Glomerular endothelial cell (primary cell): ENCODE data around the gene DNAJC18. TPM values are rescaled to one million over a fixed set of nuclear protein-coding genes. Genes with fewer than 3 reads are reported as not detected.

Source experiments
- DNase-seq: peaks from one replicate; pipeline ENCODE4 v3.0.0-alpha.2; 2011; ENCODE audit warnings: low read depth, low spot score; ENCODE audit errors: extremely low read depth
- total RNA-seq: library from RNA; depleted of rRNA; stranded (reverse); fragments of >200 nt; gene quantifications from 2 replicates; pipeline ENCODE4 v1.2.3, GENCODE V29; 2015

Gene DNAJC18
- total RNA-seq, 1 donor from 2014 or later, result 16.7 TPM

DNA sequence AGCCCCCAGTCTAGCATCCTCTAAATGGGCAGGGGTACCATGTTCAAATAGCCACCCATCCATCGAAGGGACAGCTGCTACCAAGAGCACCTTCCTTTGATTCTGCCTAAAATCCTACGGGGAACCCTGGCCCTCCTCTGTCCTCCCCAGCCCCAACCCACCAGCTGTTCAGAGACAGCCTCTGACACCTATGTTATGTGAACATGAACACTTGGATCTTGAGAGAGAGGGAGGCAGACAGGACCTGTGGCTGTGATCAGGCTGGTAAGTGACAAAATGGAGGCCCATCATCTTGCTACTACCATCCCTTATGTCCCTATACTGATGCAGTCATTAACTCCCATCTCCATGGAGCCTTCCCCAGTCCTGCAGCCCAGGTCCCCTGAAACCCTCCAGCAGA, 64.4 kb downstream of the DNAJC18 start:
- DNase-seq, result no peak

DNA sequence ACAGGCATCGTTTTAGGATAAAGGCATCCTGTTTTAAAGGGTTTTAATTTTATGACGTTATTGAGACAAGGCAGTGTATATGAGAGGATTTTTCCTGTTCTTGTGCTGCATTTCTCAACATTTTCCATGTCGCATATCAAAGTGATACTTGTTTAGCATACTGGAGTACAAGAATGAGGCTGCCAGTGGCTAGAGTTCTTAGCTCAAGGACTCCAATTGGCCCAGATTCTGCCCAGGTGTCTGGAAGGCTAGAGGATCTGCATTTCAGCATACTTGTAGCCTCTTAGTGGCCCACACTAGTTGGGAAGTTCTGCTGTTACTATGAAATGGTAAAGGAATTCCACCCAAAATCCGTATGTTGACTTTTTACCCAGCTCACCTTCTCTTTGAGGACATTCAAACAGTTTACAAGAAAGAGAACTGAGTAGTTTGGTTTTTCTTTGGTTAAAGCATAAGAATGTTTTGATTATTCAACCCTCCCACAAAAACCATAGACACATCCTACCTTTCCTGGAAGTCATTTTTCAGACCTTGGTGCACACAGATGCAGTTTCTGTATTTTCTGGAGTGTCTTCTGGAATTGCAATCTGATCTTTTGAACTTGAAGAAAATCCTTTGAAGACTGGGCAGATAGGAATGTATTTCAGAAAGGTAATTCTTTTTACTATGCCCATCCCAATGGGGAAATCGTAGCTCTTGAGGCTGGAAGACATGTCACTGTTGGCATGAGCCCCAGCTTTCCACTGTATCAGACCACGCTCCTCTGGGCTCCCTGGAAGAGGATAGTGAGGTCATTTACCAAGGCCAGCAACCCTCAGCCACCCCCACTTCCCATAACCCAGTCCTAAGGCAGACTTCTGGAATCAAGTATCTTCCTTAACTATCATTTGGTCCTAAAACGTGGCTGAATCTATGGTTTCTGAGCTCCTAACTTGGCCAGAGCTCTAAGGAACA, 67.6 kb downstream of the DNAJC18 start:
- DNase-seq, result no peak

DNA sequence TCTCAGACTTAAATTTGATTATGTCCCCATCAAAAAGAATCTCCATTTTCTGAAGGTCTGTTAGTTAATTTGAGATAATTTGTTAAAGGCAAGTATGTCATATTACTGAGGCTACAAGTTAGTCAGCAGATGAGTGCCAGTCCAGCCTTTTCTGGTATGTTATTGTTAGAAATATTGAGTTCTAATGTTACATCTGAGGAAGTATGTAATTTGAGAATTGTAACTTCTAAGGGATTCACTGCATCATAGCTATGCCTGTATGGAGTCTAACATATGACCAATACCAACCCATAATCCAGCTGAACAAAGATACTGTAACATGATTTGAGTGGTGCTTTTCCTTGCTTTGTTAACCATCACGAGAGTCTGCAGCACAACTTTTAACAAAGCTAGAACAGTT, 70.1 kb downstream of the DNAJC18 start:
- DNase-seq, result no peak

DNA sequence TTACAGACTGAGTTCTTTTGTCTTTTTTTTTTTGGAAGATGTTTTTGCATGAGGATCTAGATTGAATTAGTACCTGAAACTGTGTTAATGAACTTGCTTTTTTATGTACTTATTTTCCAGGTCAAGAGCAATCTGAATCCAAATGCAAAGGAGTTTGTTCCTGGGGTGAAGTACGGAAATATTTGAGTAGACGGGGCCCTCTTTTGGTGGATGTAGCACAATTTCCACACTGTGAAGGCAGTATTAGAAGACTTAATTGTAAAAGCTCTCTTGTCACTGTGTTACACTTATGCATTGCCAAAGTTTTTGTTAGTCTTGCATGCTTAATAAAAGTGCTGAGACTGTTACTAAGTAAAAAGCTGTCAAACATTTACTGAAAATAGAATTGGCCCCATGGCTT, 70.7 kb downstream of the DNAJC18 start:
- DNase-seq, result no peak

DNA sequence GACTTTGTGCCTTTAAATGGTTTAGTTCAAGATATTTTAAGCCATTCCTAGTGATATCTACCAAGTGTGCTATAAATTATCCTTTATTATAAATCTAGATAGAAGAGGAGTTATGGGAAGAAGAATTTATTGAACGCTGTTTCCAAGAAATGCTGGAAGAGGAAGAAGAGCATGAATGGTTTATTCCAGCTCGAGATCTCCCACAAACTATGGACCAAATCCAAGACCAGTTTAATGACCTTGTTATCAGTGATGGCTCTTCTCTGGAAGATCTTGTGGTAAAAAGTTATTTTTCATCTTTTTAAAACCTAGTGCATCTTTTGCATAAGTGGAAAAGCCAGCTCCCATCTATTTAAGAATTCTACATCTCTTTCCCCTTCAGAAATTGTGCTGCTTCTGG, 74.9 kb downstream of the DNAJC18 start:
- DNase-seq, result no peak

DNA sequence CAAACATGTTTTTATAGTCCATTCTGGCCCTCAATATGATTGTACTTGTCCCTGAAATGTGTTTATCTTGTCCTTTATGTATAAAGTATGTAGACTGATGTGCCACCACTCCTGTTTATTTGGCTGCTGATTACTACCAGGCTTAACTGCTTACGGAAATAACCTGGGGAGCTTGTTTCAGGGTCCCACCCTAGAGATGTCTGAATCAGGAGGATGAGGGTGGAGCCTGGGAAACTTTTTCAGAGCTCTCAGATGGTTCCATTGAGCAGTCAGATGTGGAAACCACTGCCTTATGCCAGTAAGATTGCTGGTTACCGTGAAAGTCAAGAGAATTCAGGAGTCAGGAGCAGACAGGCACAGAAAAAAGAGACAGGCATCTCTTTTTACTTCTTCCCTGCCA, 75.4 kb downstream of the DNAJC18 start:
- DNase-seq, result no peak

DNA sequence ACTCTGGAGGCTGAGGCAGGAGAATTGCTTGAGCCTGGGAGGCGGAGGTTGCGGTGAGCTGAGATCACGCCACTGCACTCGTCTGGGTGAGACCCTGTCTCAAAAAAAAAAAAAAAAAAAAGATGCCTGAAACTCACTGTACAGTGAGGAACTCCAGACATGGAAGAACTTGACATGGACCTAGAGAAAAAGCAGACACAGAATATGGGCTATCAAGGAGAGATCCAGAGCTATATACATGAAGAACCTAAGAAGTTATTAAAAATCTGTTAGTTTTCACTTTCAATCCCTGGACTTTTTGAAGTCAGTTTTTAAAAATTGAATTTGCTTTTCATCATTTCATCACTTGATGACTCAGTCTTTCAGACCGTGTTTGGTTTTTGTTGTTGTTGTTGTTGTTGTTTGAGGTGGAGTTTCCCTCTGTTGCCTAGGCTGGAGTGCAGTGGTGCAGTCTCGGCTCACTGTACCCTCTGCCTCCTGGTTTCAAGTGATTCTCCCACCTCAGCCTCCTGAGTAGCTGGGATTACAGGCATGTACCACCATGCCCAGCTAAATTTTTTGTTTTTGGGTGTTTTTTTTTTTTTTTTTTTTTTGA, 77.4 kb downstream of the DNAJC18 start:
- DNase-seq, result no peak

DNA sequence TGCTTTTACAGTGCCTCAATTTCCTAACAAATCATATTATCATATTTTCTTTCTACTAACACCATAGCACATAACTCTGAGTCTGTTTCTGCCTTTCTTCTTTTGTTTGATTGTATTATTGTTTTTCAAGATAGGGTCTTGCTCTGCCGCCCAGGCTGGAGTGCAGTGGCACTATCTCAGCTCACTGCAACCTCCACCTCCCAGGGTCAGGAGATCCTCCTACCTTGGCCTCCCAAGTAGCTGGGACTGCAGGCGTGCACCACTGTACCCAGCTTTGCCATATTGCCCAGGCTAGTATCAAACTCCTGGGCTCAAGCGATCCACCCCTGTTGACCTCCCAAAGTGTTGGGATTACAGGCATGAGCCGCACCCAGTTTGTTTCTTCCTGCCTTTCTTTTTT, 78.9 kb downstream of the DNAJC18 start:
- no peak for DNase-seq

Other genes with a start within 250 kb of the DNAJC18 start
- 48.7 and 49.0 TPM in 2 replicates for gene SIL1, start 241.2 kb downstream of the DNAJC18 start, total RNA-seq
- gene MATR3, start 145.8 kb downstream of the DNAJC18 start, total RNA-seq, result 178 and 187 TPM in 2 replicates
- 48.5 and 56.1 TPM in 2 replicates for gene PAIP2, start 97.7 kb downstream of the DNAJC18 start, total RNA-seq
- not detected in 2 replicates for gene SLC23A1, start 56.2 kb downstream of the DNAJC18 start, total RNA-seq
- 0.29 and 0.68 TPM in 2 replicates for gene MZB1, start 49.6 kb downstream of the DNAJC18 start, total RNA-seq
- gene PROB1, start 44.4 kb downstream of the DNAJC18 start, total RNA-seq, result 2.4 and 2.7 TPM in 2 replicates
- 4.8 and 9.5 TPM in 2 replicates for gene SPATA24, start 35.4 kb downstream of the DNAJC18 start, total RNA-seq
- gene ECSCR, start 23.2 kb upstream of the DNAJC18 start, total RNA-seq, result 345 and 393 TPM in 2 replicates
- gene SMIM33, start 31.5 kb upstream of the DNAJC18 start, total RNA-seq, result not detected in 2 replicates
- 58.0 and 61.7 TPM in 2 replicates for gene STING1, start 43.2 kb upstream of the DNAJC18 start, total RNA-seq
- gene UBE2D2, start 121.8 kb upstream of the DNAJC18 start, total RNA-seq, result 107 and 110 TPM in 2 replicates
- 20.8 and 22.6 TPM in 2 replicates for gene CXXC5, start 208.8 kb upstream of the DNAJC18 start, total RNA-seq